PC-3 (cell line): ENCODE measurements around the gene PYDC1. TPM values are rescaled to one million over a fixed set of nuclear protein-coding genes. Genes with fewer than 3 reads are reported as not detected.

Source experiments
- ATAC-seq: fragments of 200-7000 bp; cut with Tn5 transposase; 2 replicates; pipeline ENCODE4 v1.9.1; 2020; ENCODE audit warnings: mild to moderate bottlenecking, moderate library complexity
- BruUV-seq: library from RNA; stranded (reverse); fragments of 400-500 nt; replicated peaks from 2 replicates; lab custom pipeline; 2021; lab: Mats Ljungman, UMichigan
- CTCF ChIA-PET: fragments of 300-600 bp; sonication (Branson Sonifier 250); formaldehyde crosslinking; loops from one replicate; lab custom pipeline; 2022; ENCODE audit warnings: antibody characterized with exemption; lab: Charles Lee
- POLR2A ChIA-PET: fragments of 300-600 bp; sonication (Branson Sonifier 250); formaldehyde crosslinking; loops from one replicate; lab custom pipeline; 2022; ENCODE audit warnings: antibody characterized with exemption; ENCODE audit not compliant: unreplicated experiment; lab: Charles Lee
- DNase-seq: peaks from one replicate; pipeline ENCODE4 v3.0.0-alpha.2; 2015
- H2AFZ ChIP-seq: fragments of 300-600 bp; sonication (generic); 2 replicates; pipeline ENCODE4 v1.6.0; 2016; ENCODE audit warnings: antibody characterized with exemption, low read length
- H3F3A ChIP-seq: fragments of 300-600 bp; sonication (generic); one replicate; pipeline ENCODE4 v1.6.0; 2017; ENCODE audit warnings: antibody characterized with exemption, low read length, control low read depth, mild to moderate bottlenecking; ENCODE audit not compliant: unreplicated experiment
- H3K27ac ChIP-seq: fragments of 300-600 bp; sonication (generic); 2 replicates; pipeline ENCODE4 v1.5.1; 2016; ENCODE audit warnings: mild to moderate bottlenecking, low read length
- H3K27me3 ChIP-seq: fragments of 300-600 bp; sonication (generic); 2 replicates; pipeline ENCODE4 v1.6.1; 2016; ENCODE audit warnings: low read length, mixed read lengths
- H3K36me3 ChIP-seq: fragments of 300-600 bp; sonication (generic); 2 replicates; pipeline ENCODE4 v1.6.1; 2016; ENCODE audit warnings: low read depth, mixed run types, low read length, mixed read lengths
- H3K4me1 ChIP-seq: fragments of 300-600 bp; sonication (generic); 2 replicates; pipeline ENCODE4 v1.5.1; 2016; ENCODE audit warnings: low read length; ENCODE audit not compliant: insufficient read depth
- H3K4me2 ChIP-seq: fragments of 300-600 bp; sonication (generic); 2 replicates; pipeline ENCODE4 v1.6.0; 2016; ENCODE audit warnings: low read length
- H3K4me3 ChIP-seq: fragments of 300-600 bp; sonication (generic); 2 replicates; pipeline ENCODE4 v1.5.1; 2016; ENCODE audit warnings: mild to moderate bottlenecking, low read length, mixed read lengths
- H3K79me2 ChIP-seq: fragments of 300-600 bp; sonication (generic); 2 replicates; pipeline ENCODE4 v1.6.1; 2017; ENCODE audit warnings: low read length, mixed read lengths
- H3K9ac ChIP-seq: fragments of 300-600 bp; sonication (generic); 2 replicates; pipeline ENCODE4 v1.6.0; 2016; ENCODE audit warnings: mild to moderate bottlenecking, low read length
- H3K9me2 ChIP-seq: fragments of 300-600 bp; sonication (generic); replicated peaks from 2 replicates; pipeline ENCODE4 v1.6.1; 2016; ENCODE audit warnings: mixed run types, low read length, mixed read lengths
- H3K9me3 ChIP-seq: fragments of 300-600 bp; sonication (generic); 2 replicates; pipeline ENCODE4 v1.6.1; 2016; ENCODE audit warnings: low read length, mixed read lengths
- H4K20me1 ChIP-seq: fragments of 300-600 bp; sonication (generic); 2 replicates; pipeline ENCODE4 v1.6.1; 2016; ENCODE audit warnings: low read length, mixed read lengths
- EZH2 ChIP-seq: fragments of 300-600 bp; sonication (generic); IDR thresholded peaks from one replicate; pipeline ENCODE4 v1.6.1; 2017; ENCODE audit warnings: antibody characterized with exemption, mild to moderate bottlenecking, low read length; ENCODE audit not compliant: unreplicated experiment
- EZH2phosphoT487 ChIP-seq: fragments of 300-600 bp; sonication (generic); IDR thresholded peaks from 2 replicates; pipeline ENCODE4 v1.6.1; 2018; ENCODE audit warnings: mild to moderate bottlenecking, antibody characterized with exemption, low read length, borderline replicate concordance
- intact Hi-C: fragments of 100-400 bp; cut with micrococcal nuclease; formaldehyde crosslinking; loops from 2 replicates; pipeline ENCODE4 v1.9.0; 2023
- total RNA-seq: library from RNA; depleted of rRNA; stranded (reverse); fragments of >200 nt; gene quantifications from 2 replicates; pipeline ENCODE4 v1.2.3, GENCODE V29; 2014
- TF ChIP-seq, protein P1 (sequence below): fragments of 300-600 bp; sonication (generic); conservative IDR thresholded peaks from 2 replicates; pipeline ENCODE4 v1.5.1; 2017; ENCODE audit warnings: antibody characterized with exemption, low read depth, mild to moderate bottlenecking, low read length

The PYDC1 gene
- total RNA-seq, 1 experiment from 2014 or later = not detected

- Histone ChIP-seq H4K20me1 (no peaks in the 10 kb centered on the region), H3F3A (no peaks in the 10 kb centered on the region), H3K9me3 (no peaks in the 10 kb centered on the region), H3K79me2 (no peaks in the 10 kb centered on the region), H3K4me1 (0 out of 2 replicates have a peak, but pooled peaks cover 7% of the 10 kb centered on the region), H2AFZ (no peak within 1 kb of the TSS), H3K9me2 (no peaks in the 10 kb centered on the region), H3K4me3 (no peak within 1 kb of the TSS), H3K9ac (no peak within 1 kb of the TSS), H3K36me3 (no peaks in the 10 kb centered on the region), H3K27ac (no peak within 1 kb of the TSS), H3K4me2 (no peak within 1 kb of the TSS; the same call in 1 of the 2 replicates), H3K27me3 (peaks cover 10% of the 10 kb centered on the region)
- BruUV-seq = no TSS peak
- ATAC-seq = no peak
- no peak for DNase-seq
- ChIA-PET CTCF (no interaction called here), POLR2A (no interaction called here)
- TF ChIP-seq, protein P1, sequence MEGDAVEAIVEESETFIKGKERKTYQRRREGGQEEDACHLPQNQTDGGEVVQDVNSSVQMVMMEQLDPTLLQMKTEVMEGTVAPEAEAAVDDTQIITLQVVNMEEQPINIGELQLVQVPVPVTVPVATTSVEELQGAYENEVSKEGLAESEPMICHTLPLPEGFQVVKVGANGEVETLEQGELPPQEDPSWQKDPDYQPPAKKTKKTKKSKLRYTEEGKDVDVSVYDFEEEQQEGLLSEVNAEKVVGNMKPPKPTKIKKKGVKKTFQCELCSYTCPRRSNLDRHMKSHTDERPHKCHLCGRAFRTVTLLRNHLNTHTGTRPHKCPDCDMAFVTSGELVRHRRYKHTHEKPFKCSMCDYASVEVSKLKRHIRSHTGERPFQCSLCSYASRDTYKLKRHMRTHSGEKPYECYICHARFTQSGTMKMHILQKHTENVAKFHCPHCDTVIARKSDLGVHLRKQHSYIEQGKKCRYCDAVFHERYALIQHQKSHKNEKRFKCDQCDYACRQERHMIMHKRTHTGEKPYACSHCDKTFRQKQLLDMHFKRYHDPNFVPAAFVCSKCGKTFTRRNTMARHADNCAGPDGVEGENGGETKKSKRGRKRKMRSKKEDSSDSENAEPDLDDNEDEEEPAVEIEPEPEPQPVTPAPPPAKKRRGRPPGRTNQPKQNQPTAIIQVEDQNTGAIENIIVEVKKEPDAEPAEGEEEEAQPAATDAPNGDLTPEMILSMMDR = no peak
- TF ChIP-seq EZH2 = no peak
- no peak for TF ChIP-seq EZH2phosphoT487
- intact Hi-C loops = no loop called here
Observed at GRCh38 chr16:31213877-31214707, 2.8 kb downstream of the PYDC1 start, which contains the start of gene TRIM72. TRIM72 (plus strand) TSS chr16:31214119; CDS start chr16:31214739, 620 bp downstream.

- H3K27ac ChIP-seq = no peak overlapping the region
- no peak overlapping the region for H2AFZ ChIP-seq
- ATAC-seq = no peak
- no peaks in the 10 kb centered on the region for H3K79me2 ChIP-seq
- intact Hi-C loops = no loop called here
- H3K9ac ChIP-seq = no peak overlapping the region
- ChIA-PET CTCF (no interaction called here), POLR2A (no interaction called here)
- no peaks in the 10 kb centered on the region for H3K9me2 ChIP-seq
- TF ChIP-seq EZH2phosphoT487 = no peak
- no peaks in the 10 kb centered on the region for H4K20me1 ChIP-seq
- no peaks in the 10 kb centered on the region for H3K9me3 ChIP-seq
- H3K36me3 ChIP-seq = no peaks in the 10 kb centered on the region
- 0 out of 2 replicates have a peak, but pooled peaks cover 7% of the 10 kb centered on the region for H3K4me1 ChIP-seq
- BruUV-seq = no TSS peak
- H3K27me3 ChIP-seq = peaks cover 10% of the 10 kb centered on the region
- H3F3A ChIP-seq = no peaks in the 10 kb centered on the region
- DNase-seq = no peak
- no peak overlapping the region for H3K4me2 ChIP-seq
- H3K4me3 ChIP-seq = no peak overlapping the region
Observed at GRCh38 chr16:31213342-31213741, 3.6 kb downstream of the PYDC1 start.

- no TSS peak for BruUV-seq
- no peaks in the 10 kb centered on the region for H3K79me2 ChIP-seq
- H4K20me1 ChIP-seq = no peaks in the 10 kb centered on the region
- ChIA-PET CTCF (no interaction called here), POLR2A (no interaction called here)
- H3K9me2 ChIP-seq = no peaks in the 10 kb centered on the region
- no peak overlapping the region for H3K4me2 ChIP-seq
- H3K9ac ChIP-seq = no peak overlapping the region
- H3K36me3 ChIP-seq = no peaks in the 10 kb centered on the region
- no peak for DNase-seq
- no peaks in the 10 kb centered on the region for H3K27me3 ChIP-seq
- intact Hi-C loops = loop anchor here (10.0 kb wide), 1 partner anchor 248 kb away; the partner anchor contains the start of gene ARMC5
- H3K4me1 ChIP-seq = peaks cover 7% of the 10 kb centered on the region; the same call in 1 of the 2 replicates
- H3K4me3 ChIP-seq = no peak overlapping the region
- ATAC-seq = no peak
- H3F3A ChIP-seq = no peaks in the 10 kb centered on the region
- H2AFZ ChIP-seq = no peak overlapping the region
- TF ChIP-seq EZH2phosphoT487 (no peak), EZH2 (no peak)
- TF ChIP-seq, protein P1 = no peak
- H3K9me3 ChIP-seq = no peaks in the 10 kb centered on the region
- H3K27ac ChIP-seq = no peak overlapping the region
Observed at GRCh38 chr16:31206776-31207175, 10.2 kb downstream of the PYDC1 start.
